LNCaP clone FGC (cell line): ENCODE results near the gene ADD2.

Experiments
- DNase-seq: peaks from one replicate; pipeline ENCODE4 v3.0.0-alpha.2; 2011; ENCODE audit warnings: low read depth
- H3K4me3 ChIP-seq: 2 replicates; pipeline ENCODE4 v1.5.1; 2011; ENCODE audit warnings: mild to moderate bottlenecking, low read depth, low read length, control low read depth
- TF ChIP-seq, protein P1 (sequence below): IDR thresholded peaks from 2 replicates; pipeline ENCODE4 v1.5.1; 2012; ENCODE audit warnings: mild to moderate bottlenecking; ENCODE audit not compliant: control insufficient read depth, insufficient read depth; ENCODE audit errors: extremely low read depth

The ADD2 gene

DNA sequence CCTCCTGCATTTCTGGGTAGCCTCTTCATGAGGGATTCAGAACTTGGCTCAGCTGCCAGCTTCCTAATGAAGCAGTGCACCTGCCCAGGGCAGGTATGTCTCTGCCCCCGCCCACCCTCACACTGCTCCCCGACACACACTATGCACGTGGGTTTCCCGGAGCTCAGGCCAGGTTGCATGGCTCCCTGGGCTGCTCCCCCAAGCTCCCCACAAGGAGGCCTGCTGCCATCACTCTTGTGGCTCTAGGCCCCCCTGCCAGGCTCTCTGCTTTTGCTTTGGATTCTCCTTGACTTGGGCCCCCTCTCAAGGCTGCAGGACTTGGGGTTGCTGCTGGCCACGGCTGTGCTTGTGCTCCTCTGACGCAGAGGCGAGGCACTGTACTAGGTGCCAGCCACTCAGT lies 43.6 kb downstream of the ADD2 start:
- TF ChIP-seq, protein P1, sequence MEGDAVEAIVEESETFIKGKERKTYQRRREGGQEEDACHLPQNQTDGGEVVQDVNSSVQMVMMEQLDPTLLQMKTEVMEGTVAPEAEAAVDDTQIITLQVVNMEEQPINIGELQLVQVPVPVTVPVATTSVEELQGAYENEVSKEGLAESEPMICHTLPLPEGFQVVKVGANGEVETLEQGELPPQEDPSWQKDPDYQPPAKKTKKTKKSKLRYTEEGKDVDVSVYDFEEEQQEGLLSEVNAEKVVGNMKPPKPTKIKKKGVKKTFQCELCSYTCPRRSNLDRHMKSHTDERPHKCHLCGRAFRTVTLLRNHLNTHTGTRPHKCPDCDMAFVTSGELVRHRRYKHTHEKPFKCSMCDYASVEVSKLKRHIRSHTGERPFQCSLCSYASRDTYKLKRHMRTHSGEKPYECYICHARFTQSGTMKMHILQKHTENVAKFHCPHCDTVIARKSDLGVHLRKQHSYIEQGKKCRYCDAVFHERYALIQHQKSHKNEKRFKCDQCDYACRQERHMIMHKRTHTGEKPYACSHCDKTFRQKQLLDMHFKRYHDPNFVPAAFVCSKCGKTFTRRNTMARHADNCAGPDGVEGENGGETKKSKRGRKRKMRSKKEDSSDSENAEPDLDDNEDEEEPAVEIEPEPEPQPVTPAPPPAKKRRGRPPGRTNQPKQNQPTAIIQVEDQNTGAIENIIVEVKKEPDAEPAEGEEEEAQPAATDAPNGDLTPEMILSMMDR = no peak
- no peak overlapping the region for H3K4me3 ChIP-seq
- no peak for DNase-seq

DNA sequence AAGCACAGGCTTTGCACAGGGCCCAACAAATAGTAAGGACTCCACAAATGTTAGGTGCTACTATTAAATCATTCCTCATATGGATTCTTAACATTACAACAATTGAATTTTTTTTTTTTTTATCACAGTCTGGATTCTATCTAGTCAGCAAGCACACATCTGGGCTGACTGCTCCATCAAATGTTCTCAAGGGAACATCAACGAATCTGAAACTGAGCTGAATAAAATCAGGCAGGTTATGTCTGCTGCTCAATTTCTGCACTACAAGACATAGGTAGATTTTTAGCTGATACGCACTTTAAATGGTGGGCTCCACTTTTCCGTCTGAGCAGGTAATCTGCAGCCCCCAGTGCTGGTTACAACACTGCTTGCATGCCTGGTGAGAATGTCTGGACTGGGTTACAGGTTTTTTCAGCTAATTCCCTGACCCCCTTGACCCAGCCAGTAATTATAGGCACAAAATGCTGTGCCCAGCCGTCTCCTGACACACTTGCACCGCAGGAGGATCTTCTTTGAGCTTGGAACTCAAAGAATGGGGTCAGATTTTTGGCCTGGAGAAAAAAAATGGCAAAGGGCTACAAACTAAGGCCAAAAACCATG lies 44.6 kb downstream of the ADD2 start:
- no peak for DNase-seq
- TF ChIP-seq, protein P1 = no peak

DNA sequence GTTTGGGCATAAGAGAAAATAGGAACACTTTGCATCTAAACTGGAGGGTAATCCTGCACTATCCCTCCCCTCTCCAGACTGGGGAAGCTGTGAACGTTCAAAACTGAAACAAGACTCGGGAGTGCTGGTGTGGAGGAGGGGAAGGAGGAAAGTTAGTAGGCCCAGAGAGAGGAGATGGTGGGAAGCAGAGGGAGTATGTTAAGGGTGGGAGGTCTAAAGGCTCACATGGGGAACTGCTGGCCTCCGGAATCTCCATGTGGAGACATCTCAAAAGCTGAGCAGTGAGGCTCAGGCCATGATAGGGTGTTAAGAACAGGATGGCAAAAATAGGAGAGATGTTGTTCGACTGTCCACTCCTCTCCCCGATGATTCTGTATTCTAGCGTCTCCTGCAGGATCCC lies 47.9 kb downstream of the ADD2 start:
- TF ChIP-seq, protein P1 = no peak
- no peak for DNase-seq
- H3K4me3 ChIP-seq = no peak overlapping the region

More for the DNA sequence above, 44.6 kb downstream of the ADD2 start:
- H3K4me3 ChIP-seq = no peak overlapping the region

DNA sequence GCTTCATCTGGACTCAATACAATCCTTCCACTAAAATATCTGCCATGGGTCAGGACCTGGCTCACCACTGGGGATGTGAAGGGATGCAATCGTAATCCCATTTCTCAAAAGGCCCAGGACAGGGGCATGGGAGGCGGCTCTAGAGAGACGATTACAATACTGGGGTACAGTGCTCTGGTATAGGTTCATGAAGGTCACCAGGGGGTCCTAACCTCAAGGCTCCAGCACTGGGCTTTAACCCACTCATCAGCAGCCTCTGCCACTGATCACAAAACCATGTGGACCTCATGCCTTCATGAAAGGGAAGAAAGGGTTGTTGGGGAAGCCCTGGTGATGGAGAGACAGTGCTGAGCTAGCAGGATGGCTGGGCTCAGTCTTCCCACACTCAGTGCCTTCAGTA lies 48.8 kb downstream of the ADD2 start:
- TF ChIP-seq, protein P1 = no peak
- no peak for DNase-seq
- H3K4me3 ChIP-seq = no peak overlapping the region

DNA sequence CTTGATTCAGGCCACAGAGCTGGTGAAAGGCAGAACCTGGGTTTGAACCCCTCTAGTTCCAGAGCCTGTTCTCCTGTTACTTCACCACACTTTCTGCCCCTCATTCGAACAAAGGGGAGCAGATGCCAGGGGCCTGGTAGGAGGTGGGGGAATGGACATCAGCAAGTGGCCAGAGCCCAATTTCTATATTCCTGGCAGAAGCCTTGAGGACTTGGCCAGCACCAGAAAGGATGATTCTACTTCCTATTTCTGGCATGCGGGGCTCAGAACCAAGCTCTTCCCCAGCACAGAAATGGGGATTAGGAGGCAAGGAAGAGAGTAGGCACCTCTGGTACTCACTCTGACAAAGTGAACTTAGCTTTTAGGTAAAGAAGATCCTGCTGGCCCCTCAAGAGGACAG lies 49.3 kb downstream of the ADD2 start:
- H3K4me3 ChIP-seq = no peak overlapping the region
- TF ChIP-seq, protein P1 = no peak
- no peak for DNase-seq

DNA sequence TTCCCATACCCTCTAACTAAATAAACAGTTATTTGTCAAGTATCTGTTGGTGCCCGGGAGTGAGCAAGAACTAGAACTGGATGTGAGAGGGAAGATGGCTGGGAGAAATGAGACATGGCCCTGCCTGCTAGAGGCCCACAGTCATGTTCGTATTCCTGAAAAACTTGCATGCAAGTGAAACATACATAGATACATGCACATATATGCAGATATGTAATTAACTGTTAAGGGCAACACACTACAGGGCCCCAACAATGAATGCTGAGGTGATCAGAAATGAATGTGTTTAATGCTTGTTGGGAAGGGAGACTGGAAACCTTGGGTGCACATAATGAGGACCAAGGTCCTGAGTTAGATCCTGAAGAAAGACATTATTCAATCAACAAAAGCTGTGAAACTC lies 49.8 kb downstream of the ADD2 start:
- TF ChIP-seq, protein P1 = no peak
- no peak for DNase-seq
- no peak overlapping the region for H3K4me3 ChIP-seq

DNA sequence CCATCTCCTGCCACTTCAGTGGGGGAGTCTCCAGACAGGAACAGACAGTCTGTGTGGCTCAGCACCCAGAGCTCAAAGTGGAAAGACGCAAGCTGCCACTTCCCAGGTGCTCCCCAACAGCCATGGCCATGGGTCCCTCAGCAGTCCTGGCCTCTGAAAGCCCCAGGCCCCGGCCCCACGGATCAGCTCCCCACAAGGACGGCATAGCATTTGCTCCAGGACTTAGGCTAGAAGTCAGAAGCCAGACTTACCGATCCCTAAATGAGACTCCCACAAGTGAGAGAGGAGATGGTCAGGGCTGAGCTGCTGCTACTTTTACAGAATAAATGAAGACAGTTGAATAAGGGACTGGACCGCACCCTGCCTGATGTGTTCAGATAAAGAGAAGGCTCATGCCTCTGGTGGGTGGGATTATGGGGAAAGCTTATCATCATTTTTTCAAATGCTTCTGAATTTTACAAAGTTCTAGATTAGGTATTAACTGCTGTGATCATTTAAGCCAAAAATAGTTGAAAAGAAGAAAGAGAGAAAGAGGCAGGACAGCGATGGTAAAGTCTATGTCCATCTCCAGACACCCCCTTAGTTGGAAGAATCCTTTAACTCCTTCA lies 50.5 kb downstream of the ADD2 start:
- H3K4me3 ChIP-seq = no peak overlapping the region
- DNase-seq = no peak
- TF ChIP-seq, protein P1 = no peak
